K562 (cell line): ENCODE measurements around the gene PRM2.

ENCODE experiments used
- CREM ChIP-seq: IDR thresholded peaks from 2 replicates; pipeline ENCODE4 v1.6.1; 2014; ENCODE audit warnings: antibody characterized with exemption, low read depth
- ZNF830 ChIP-seq: fragments of 250-450 bp; sonication (Bioruptor Pico); IDR thresholded peaks from 2 replicates; pipeline ENCODE4 v1.5.0; 2021; ENCODE audit warnings: mild to moderate bottlenecking
- TF ChIP-seq, protein P1 (sequence below), 2 experiments: fragments of 450-650 bp; formaldehyde crosslinking in 1 of 2; IDR thresholded peaks; 2 replicates each; pipeline versions ENCODE4 v1.4.0 to v1.6.1; 2014 to 2020; ENCODE audit warnings: mild to moderate bottlenecking in 2 of 2, borderline replicate concordance in 1 of 2, low read depth in 1 of 2
- TF ChIP-seq, protein P2 (sequence below), 3 experiments: IDR thresholded peaks in 2 of 3; conservative IDR thresholded peaks in 1 of 3; 2 replicates each; pipeline ENCODE4 v1.5.1; 2011 to 2012; ENCODE audit warnings: low read length in 3 of 3, mild to moderate bottlenecking in 3 of 3, control low read depth in 2 of 3, improper control_type of control experiment in 1 of 3, inconsistent platforms in 1 of 3, low read depth in 1 of 3, mixed read lengths in 1 of 3, moderate library complexity in 1 of 3; ENCODE audit not compliant: insufficient read depth in 2 of 3

DNA sequence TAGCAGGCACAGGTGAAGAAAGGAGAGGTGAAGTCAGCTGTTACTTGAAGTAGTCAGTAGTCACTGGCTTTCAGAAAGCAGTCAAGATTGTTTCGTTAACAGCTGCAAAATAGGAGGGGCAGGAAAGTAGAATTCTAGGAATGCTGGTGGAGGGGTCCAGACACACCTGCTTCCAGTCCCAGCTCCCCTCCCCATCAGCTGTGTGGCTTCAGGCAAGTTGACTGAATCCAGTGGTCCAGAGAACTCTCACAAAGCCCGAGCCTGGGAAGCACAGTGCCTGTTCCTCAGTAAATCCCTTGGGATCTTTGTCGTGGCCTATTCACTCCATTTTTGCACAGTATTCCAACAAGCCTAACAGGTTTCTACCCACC lies 15.7 kb downstream of the PRM2 start:
- TF ChIP-seq, protein P1, sequence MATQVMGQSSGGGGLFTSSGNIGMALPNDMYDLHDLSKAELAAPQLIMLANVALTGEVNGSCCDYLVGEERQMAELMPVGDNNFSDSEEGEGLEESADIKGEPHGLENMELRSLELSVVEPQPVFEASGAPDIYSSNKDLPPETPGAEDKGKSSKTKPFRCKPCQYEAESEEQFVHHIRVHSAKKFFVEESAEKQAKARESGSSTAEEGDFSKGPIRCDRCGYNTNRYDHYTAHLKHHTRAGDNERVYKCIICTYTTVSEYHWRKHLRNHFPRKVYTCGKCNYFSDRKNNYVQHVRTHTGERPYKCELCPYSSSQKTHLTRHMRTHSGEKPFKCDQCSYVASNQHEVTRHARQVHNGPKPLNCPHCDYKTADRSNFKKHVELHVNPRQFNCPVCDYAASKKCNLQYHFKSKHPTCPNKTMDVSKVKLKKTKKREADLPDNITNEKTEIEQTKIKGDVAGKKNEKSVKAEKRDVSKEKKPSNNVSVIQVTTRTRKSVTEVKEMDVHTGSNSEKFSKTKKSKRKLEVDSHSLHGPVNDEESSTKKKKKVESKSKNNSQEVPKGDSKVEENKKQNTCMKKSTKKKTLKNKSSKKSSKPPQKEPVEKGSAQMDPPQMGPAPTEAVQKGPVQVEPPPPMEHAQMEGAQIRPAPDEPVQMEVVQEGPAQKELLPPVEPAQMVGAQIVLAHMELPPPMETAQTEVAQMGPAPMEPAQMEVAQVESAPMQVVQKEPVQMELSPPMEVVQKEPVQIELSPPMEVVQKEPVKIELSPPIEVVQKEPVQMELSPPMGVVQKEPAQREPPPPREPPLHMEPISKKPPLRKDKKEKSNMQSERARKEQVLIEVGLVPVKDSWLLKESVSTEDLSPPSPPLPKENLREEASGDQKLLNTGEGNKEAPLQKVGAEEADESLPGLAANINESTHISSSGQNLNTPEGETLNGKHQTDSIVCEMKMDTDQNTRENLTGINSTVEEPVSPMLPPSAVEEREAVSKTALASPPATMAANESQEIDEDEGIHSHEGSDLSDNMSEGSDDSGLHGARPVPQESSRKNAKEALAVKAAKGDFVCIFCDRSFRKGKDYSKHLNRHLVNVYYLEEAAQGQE (IDR thresholded peaks at IDR 0.05; ENCODE audit: borderline replicate concordance) = no peak
- TF ChIP-seq, protein P1 (CRISPR knock-in tag; IDR thresholded peaks at IDR 0.05; ENCODE audit: low read depth) = no peak
- TF ChIP-seq CREM = no peak
- TF ChIP-seq ZNF830 (CRISPR knock-in tag) = no peak
- TF ChIP-seq, protein P2, sequence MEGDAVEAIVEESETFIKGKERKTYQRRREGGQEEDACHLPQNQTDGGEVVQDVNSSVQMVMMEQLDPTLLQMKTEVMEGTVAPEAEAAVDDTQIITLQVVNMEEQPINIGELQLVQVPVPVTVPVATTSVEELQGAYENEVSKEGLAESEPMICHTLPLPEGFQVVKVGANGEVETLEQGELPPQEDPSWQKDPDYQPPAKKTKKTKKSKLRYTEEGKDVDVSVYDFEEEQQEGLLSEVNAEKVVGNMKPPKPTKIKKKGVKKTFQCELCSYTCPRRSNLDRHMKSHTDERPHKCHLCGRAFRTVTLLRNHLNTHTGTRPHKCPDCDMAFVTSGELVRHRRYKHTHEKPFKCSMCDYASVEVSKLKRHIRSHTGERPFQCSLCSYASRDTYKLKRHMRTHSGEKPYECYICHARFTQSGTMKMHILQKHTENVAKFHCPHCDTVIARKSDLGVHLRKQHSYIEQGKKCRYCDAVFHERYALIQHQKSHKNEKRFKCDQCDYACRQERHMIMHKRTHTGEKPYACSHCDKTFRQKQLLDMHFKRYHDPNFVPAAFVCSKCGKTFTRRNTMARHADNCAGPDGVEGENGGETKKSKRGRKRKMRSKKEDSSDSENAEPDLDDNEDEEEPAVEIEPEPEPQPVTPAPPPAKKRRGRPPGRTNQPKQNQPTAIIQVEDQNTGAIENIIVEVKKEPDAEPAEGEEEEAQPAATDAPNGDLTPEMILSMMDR (IDR thresholded peaks at IDR 0.05 in 2 of 3, conservative IDR thresholded peaks at IDR 0.05 in 1 of 3; ENCODE audit: insufficient read depth in 2 of 3, low read depth in 1 of 3, low read length in 3 of 3) = no peak
